Common myeloid progenitor, CD34-positive (primary cell): ENCODE data around the gene SLC16A8.

Experiments
- CTCF ChIA-PET: fragments of 350-600 bp; sonication (Branson Sonifier 250); formaldehyde crosslinking; loops from one replicate; lab custom pipeline; 2021; ENCODE audit warnings: antibody characterized with exemption; lab: Charles Lee
- POLR2A ChIA-PET: fragments of 350-600 bp; sonication (Branson Sonifier 250); formaldehyde crosslinking; loops from one replicate; lab custom pipeline; 2021; ENCODE audit warnings: antibody characterized with exemption; lab: Charles Lee
- DNase-seq, 3 donors: peaks; one replicate each; pipeline versions ENCODE4 v3.0.0 to v3.0.0-alpha.2; 2013
- H3K27ac ChIP-seq, 2 experiments: 1 replicate in 1 of 2; 2 replicates in 1 of 2; pipeline ENCODE4 v1.7.0; 2013; ENCODE audit warnings: inconsistent platforms in 2 of 2, low read length in 2 of 2, mild to moderate bottlenecking in 2 of 2, low read depth in 1 of 2, moderate library complexity in 1 of 2; ENCODE audit not compliant: severe bottlenecking in 2 of 2, insufficient read depth in 1 of 2, poor library complexity in 1 of 2
- H3K27me3 ChIP-seq, 5 experiments: replicated peaks in 2 of 5; 1 replicate in 3 of 5; 2 replicates in 2 of 5; pipeline versions ENCODE4 v1.6.1 to v1.7.0; 2013; ENCODE audit warnings: low read length in 4 of 5, mild to moderate bottlenecking in 2 of 5, moderate library complexity in 2 of 5, inconsistent platforms in 1 of 5; ENCODE audit not compliant: insufficient read depth in 5 of 5, control insufficient read depth in 4 of 5
- H3K36me3 ChIP-seq, 4 experiments: 1 replicate in 2 of 4; 2 replicates in 2 of 4; pipeline versions ENCODE4 v1.6.1 to v1.7.0; 2013; ENCODE audit warnings: low read length in 3 of 4, control low read depth in 1 of 4, mild to moderate bottlenecking in 1 of 4; ENCODE audit not compliant: control insufficient read depth in 4 of 4, insufficient read depth in 4 of 4
- H3K4me1 ChIP-seq, 4 experiments: 1 replicate in 3 of 4; 2 replicates in 1 of 4; pipeline versions ENCODE4 v1.6.1 to v1.7.1; 2013; ENCODE audit warnings: low read length in 3 of 4, mild to moderate bottlenecking in 3 of 4, control low read depth in 1 of 4, inconsistent platforms in 1 of 4, moderate library complexity in 1 of 4; ENCODE audit not compliant: control insufficient read depth in 4 of 4, insufficient read depth in 4 of 4; ENCODE audit errors: control extremely low read depth in 1 of 4
- H3K4me3 ChIP-seq, 7 experiments: 1 replicate in 4 of 7; 2 replicates in 3 of 7; pipeline versions ENCODE4 v1.5.1 to v1.7.0; 2013; ENCODE audit warnings: mild to moderate bottlenecking in 7 of 7, low read length in 6 of 7, moderate library complexity in 6 of 7, inconsistent platforms in 2 of 7, low read depth in 2 of 7, control low read depth in 1 of 7; ENCODE audit not compliant: insufficient read depth in 4 of 7, control insufficient read depth in 1 of 7; ENCODE audit errors: extremely low read depth in 1 of 7
- H3K9me3 ChIP-seq, 5 experiments: 1 replicate in 4 of 5; 2 replicates in 1 of 5; pipeline versions ENCODE4 v1.6.1 to v1.7.1; 2013; ENCODE audit warnings: low read length in 4 of 5, mild to moderate bottlenecking in 2 of 5, inconsistent platforms in 1 of 5, low read depth in 1 of 5, moderate library complexity in 1 of 5; ENCODE audit not compliant: control insufficient read depth in 4 of 5, insufficient read depth in 2 of 5; ENCODE audit errors: control extremely low read depth in 1 of 5
- WGBS: methylation state at CpG from one replicate; pipeline ENCODE4 v1.1.5; 2013; ENCODE audit not compliant: insufficient coverage; 5-methylcytosine and 5-hydroxymethylcytosine counted together

SLC16A8 gene

DNA sequence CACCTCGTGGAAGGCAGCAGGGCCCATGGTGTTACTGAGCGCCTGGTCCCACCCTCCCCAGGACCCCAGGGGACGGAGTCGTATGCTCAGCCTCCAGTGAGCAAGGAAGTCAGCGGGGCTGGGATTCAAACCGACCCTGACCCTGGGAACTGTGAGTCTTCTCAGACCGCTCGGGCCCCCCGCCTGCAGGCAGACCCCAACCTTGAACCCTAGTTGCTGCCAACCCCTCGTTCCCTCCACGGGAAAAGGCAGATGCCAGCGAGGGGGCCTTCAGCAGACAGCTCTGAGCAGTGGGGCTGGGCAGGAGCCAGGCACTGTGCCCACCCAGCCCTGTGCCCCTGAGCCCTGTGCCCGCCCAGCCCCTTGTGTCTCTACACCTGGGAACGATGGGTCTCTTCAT lies 6.4 kb downstream of the SLC16A8 start:
- CTCF ChIA-PET, result no interaction called here
- H3K27ac ChIP-seq, result no peak overlapping the region
- WGBS, result 91% methylated on average over 12 of the region's 14 CpGs

DNA sequence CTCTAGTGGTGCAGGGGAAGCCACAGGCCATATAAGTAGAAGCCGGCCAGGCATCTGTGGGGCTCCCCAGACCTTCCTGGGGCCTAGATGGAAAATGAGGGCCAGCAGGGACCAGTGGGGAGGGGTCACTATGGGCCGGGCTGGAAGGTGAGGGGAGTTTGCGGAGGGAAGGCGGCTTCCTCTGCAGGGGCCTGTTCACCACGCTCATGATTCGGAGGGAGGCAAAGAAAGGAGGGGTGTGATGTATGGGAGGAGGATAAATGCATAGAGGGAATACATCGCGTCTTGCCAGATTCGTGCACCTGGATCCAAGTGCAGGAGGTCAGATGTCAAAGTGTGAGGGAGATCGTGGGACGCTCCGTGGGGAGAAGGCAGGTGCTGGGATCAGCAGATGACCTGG lies 6.9 kb downstream of the SLC16A8 start:
- no peak for DNase-seq
- Histone ChIP-seq H3K36me3 (peaks cover 0 to 30% (median 19%) of the 10 kb centered on the region in 4 experiments), H3K27ac (no peak overlapping the region), H3K4me3 (no peak overlapping the region), H3K4me1 (peaks cover 0 to 14% (median 13%) of the 10 kb centered on the region in 4 experiments), H3K27me3 (peaks cover 0 to 26% (median 11%) of the 10 kb centered on the region in 5 experiments), H3K9me3 (no peaks in the 10 kb centered on the region)
- ChIA-PET POLR2A (interaction anchor here (0.6 kb wide), 1 partner anchor 8 kb away, joined by 3 read pairs; no protein-coding TSS in a partner anchor), CTCF (no interaction called here)
- WGBS, result 92% methylated on average over 11 of the region's 12 CpGs

More for the DNA sequence above, 6.4 kb downstream of the SLC16A8 start:
- H3K4me1 ChIP-seq, result peaks cover 0 to 19% (median 18%) of the 10 kb centered on the region in 4 experiments
- H3K36me3 ChIP-seq, result peaks cover 0 to 25% (median 16%) of the 10 kb centered on the region in 4 experiments
- no peaks in the 10 kb centered on the region for H3K9me3 ChIP-seq
- no peak overlapping the region for H3K4me3 ChIP-seq
- DNase-seq, result no peak
- POLR2A ChIA-PET, result no interaction called here
- peaks cover 0 to 31% (median 15%) of the 10 kb centered on the region in 5 experiments for H3K27me3 ChIP-seq

GRCh38 chr22:38075961-38076360 lies 8.0 kb downstream of the SLC16A8 start:
- DNase-seq, result no peak
- Histone ChIP-seq H3K27me3 (peaks cover 0 to 14% (median 4%) of the 10 kb centered on the region in 5 experiments), H3K4me3 (no peak overlapping the region), H3K4me1 (peaks cover 0 to 3% (median 3%) of the 10 kb centered on the region in 4 experiments), H3K36me3 (peaks cover 3 to 39% (median 22%) of the 10 kb centered on the region in 4 experiments), H3K27ac (no peak overlapping the region), H3K9me3 (no peaks in the 10 kb centered on the region)
- WGBS, result 94% methylated on average over 10 of the region's 13 CpGs
- CTCF ChIA-PET, result no interaction called here
- POLR2A ChIA-PET, result no interaction called here

- Histone ChIP-seq H3K4me1 (no peaks in the 10 kb centered on the region), H3K36me3 (peaks cover 3 to 46% (median 25%) of the 10 kb centered on the region in 4 experiments), H3K27ac (no peak overlapping the region), H3K27me3 (peaks cover 0 to 7% (median 0%) of the 10 kb centered on the region in 5 experiments), H3K4me3 (no peak overlapping the region), H3K9me3 (no peaks in the 10 kb centered on the region)
- WGBS, result 97% methylated on average over 21 of the region's 32 CpGs
- CTCF ChIA-PET, result no interaction called here
- no peak for DNase-seq
- POLR2A ChIA-PET, result no interaction called here
These were observed 8.7 kb downstream of the SLC16A8 start for GRCh38 chr22:38075105-38075825.

- no peak overlapping the region for H3K4me3 ChIP-seq
- CTCF ChIA-PET, result no interaction called here
- peaks cover 4 to 54% (median 31%) of the 10 kb centered on the region in 4 experiments for H3K36me3 ChIP-seq
- DNase-seq, result no peak
- no peaks in the 10 kb centered on the region for H3K27me3 ChIP-seq
- H3K9me3 ChIP-seq, result no peaks in the 10 kb centered on the region
- 97% methylated on average over 38 of the region's 47 CpGs for WGBS
- POLR2A ChIA-PET, result no interaction called here
- H3K4me1 ChIP-seq, result no peaks in the 10 kb centered on the region
- H3K27ac ChIP-seq, result no peak overlapping the region
These were observed 9.5 kb downstream of the SLC16A8 start for GRCh38 chr22:38074181-38075104.

- POLR2A ChIA-PET, result no interaction called here
These were observed 10.5 kb downstream of the SLC16A8 start for GRCh38 chr22:38073150-38074130.

More at GRCh38 chr22:38073150-38074130, 10.5 kb downstream of the SLC16A8 start:
- 97% methylated on average over 24 of the region's 28 CpGs for WGBS
- no peak overlapping the region for H3K4me3 ChIP-seq
- no peak for DNase-seq
- no peaks in the 10 kb centered on the region for H3K9me3 ChIP-seq
- peaks cover 4 to 64% (median 37%) of the 10 kb centered on the region in 4 experiments for H3K36me3 ChIP-seq
- H3K4me1 ChIP-seq, result no peaks in the 10 kb centered on the region
- H3K27me3 ChIP-seq, result no peaks in the 10 kb centered on the region
- CTCF ChIA-PET, result interaction anchor here (0.9 to 1.3 kb wide), 2 partner anchors 18 to 30 kb away, joined by 3 read pairs; no protein-coding TSS in a partner anchor
- H3K27ac ChIP-seq, result no peak overlapping the region
